NCI-H524 treated with DMSO at 0.1 percent for 48 hours (cell line): ENCODE results near the gene UBE3D.
"Not testable (repeated sequence)": the region's sequence is repeated elsewhere in the genome, so short reads cannot be mapped to it uniquely, and the experiment has no call there.

ENCODE experiments used
- DNase-seq: peaks from one replicate; lab custom pipeline; 2025; lab: John Stamatoyannopoulos, UW

Gene UBE3D

GRCh38 chr6:82978362-82978945, 87.2 kb downstream of the UBE3D start:
- no peak for DNase-seq

DNA sequence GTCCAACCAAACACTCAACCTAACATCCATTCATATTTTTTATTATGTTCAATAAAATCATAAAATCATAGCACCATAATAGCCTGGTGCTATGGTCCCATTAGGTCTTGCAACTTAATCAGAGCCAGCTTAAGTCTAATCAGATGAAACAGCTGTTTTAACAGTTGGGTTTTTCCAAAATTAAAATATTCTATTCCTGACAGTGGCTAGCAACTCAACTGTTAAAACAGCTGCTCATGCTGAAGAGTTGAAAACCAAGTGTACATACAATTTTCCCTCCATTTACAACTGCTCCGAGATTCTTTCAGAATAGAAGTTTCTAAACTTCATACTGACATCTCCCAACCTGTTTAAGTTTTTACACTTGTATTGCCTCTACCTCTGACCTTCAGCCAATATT, 89.5 kb downstream of the UBE3D start:
- peak; percentile 27 for DNase-seq

DNA sequence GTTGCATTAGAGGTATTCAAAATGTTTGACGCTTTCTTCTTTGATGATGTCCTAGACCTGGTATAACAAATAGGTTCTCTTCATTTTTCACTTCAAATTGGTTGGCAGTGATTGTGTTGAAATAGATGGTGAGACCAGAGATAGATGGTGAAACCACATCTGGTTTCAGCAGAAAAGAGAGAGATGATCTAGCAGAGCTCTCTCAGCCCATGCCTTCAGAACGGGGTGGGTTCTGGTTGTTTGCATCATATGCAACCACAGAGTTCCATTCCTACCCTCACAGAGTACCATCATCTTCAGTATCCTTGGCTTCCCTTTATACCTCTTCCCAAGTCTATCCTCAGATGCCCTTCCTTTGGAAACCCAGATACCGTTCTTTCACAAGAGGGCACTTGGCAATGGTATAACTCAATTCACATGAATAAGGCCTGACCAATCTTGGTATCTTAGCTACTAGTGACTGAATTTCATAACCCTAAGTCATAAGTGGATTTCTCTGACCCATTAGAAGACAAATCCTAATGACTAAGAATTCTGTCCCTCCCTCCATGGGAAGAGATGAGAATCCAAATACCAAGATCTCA, 93.7 kb downstream of the UBE3D start:
- DNase-seq, result no peak

DNA sequence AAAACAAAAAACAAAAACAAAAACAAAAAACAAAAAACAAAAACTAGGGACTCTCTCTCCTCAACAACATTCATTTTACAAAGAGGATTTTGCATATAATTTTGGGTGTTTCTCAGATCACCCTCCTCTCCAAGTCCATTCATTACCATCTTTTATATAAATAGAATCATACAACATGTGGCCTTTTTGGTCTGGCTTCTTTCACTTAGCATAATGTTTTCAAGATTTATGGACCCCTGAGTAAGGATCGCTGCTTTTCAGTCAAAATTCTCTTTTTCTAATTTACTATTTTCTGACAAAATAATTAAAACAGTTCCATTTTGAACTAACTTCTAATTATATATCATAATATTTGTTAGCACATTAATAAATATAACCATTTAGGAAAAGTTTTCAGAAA, 94.8 kb downstream of the UBE3D start:
- no peak for DNase-seq

GRCh38 chr6:82968708-82969107, 96.9 kb downstream of the UBE3D start:
- DNase-seq, result no peak

DNA sequence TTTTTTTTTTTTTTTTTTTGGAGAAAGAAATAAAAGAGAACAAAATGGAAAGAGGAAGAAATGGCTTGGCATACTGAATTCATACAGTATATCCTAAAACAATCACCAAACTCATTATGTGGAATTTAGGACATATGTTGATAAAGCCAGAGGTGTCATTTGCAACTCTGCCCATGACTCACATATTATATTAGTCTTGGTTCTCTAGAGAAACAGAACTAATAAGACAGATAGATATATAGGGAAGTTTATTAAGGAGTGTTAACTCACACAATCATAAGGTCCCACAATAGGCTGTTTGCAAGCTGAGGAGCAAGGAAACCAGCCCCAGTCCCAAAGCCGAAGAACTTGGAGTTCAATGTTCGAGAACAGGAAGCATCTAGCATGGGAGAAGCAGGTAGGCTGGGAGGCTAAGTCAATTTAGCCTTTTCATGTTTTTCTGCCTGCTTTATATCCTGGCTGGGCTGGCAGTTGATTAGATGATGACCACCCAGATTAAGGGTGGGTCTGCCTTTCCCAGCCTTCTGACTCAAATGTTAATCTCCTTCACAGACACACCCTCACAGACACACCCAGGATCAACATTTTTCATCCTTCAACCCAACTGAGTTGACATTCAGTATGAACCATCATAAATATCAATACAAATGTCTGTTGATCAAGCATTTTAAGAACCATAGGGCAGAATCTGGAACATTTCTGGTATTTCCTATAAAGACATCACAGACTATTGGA, 102.3 kb downstream of the UBE3D start:
- no peak for DNase-seq

GRCh38 chr6:82959385-82959941, 106.2 kb downstream of the UBE3D start:
- DNase-seq, result no peak

GRCh38 chr6:82958551-82958950, 107.1 kb downstream of the UBE3D start:
- no peak for DNase-seq

GRCh38 chr6:82957868-82958245, 107.8 kb downstream of the UBE3D start:
- DNase-seq, result no peak

DNA sequence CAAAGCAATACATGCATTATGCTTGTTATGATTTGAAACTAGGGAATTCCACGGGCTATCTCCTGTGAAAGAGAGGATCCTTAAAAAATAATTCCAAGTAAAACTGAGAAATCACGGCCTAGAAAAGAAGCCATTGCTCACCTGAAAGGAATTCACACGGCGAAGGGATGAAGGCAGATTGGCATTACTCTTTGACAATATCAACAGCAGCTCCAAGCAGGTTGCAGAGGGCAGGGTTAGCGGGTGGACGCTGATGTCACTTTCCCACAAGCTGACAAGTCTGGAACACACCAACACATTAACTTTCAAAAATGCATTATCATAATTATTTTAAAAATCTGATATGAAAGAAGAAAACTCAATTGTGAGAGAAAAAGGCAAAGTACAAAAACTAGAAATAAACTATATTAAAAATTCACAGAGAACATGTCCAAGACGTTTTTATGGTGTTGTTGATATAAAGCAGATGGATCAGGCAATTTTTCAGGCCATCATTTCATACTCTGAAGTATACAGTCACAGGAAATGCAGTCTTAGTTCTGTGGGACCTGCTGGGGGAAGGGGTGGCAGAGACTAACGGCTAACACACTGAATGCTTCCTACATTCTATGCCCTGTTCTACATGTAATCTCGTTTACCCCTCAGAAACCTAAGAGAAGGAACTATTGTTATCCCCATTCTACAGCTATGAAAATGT, 108.3 kb downstream of the UBE3D start:
- no peak for DNase-seq

DNA sequence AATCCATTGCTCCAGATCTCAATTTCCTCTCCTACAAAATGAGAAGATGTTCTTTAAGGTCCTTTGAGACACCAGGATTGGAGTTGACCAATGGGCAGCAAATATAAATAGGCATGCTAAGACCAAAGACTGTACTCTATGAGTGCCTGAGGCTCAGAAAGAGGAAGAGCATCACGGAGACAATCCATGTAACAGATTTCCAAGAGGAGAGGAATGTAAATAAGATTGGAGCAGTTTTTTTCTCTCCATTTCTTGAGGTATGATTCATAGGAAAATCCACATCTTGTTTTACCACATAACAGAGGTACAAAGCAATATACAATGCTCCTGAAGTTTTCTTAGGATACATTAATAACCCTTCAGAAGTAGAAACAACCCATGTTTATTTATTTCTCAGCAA, 109.8 kb downstream of the UBE3D start:
- DNase-seq, result no peak

GRCh38 chr6:82954937-82955577, 110.6 kb downstream of the UBE3D start:
- DNase-seq, result no peak

DNA sequence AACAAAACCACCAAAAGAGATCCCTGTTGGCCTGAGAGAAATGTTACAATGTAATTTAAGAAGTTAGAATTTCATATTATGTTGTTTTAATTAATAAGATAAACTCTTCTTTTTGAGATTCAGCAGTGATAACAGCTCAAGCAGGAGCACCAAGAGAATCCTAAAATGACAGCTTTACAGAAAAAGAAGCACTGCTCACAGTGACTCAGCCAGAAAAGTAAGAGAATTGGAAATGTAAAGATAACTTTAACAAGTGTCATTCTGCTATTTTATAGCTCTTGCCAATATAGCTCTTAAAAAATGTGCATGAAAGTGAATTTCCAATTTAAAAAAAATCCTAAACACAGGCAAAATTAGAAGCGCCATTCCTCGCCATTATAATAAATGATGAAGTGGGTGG, 111.3 kb downstream of the UBE3D start:
- no peak for DNase-seq

- DNase-seq, result no peak
These were observed 111.8 kb downstream of the UBE3D start for GRCh38 chr6:82953871-82954270.

GRCh38 chr6:82951935-82952334, 113.7 kb downstream of the UBE3D start:
- DNase-seq, result no peak

- no peak for DNase-seq
These were observed 114.3 kb downstream of the UBE3D start for GRCh38 chr6:82951389-82951788.

- not testable (repeated sequence) for DNase-seq
These were observed 134.7 kb downstream of the UBE3D start for GRCh38 chr6:82930915-82931314.

DNA sequence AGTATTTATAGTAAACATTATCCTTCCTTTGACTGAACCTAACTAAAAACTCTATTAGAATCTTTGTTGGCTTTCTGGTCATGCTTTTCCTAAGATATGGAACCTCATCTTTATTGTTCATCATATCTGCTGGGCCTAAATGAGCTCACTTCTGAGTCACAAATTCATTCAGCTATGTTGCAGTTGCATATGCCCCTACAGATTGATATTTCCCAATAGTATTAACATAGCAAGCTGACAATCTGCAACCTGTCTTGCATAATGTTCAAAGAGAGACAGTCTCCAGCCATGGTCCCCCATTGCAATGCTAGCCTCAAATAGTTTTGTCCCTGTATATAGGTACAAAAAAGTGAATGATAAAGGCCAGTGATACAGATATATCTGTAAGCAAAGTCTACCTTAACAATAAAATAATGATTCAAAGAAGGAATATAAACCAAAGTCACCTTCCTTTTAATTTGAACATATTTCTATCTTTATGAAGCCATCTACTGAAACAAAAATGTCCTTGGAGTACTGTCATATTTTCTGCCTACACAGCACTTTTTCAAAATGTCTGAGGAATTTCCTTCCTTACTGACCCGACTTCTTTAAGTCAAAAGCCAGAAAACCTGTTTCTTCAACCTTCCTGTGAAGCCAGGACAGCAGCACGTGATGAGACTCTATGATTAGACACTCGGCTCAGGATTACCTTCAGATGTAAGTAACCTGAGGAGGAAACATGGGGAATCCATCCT, 140.7 kb downstream of the UBE3D start:
- DNase-seq, result no peak

DNA sequence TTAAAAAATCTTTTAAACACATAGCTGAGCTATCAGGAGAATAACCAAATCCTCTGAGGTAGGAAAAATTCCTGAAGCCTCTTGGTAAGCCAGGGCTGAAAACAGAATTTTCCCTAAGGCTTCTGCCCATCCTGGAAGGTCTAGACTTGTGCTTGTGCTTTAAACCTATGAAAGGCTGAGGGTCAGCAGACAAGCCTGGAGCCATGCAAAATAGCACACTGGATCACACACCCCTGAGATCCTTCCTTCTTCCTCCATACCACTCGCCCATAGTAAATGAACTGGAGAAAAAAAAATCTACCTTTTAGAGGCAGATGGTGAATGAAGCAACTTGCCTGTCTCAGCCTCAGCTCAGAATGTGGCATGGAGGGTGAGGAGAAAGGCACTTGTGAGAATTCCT, 144.4 kb downstream of the UBE3D start:
- DNase-seq, result no peak

DNA sequence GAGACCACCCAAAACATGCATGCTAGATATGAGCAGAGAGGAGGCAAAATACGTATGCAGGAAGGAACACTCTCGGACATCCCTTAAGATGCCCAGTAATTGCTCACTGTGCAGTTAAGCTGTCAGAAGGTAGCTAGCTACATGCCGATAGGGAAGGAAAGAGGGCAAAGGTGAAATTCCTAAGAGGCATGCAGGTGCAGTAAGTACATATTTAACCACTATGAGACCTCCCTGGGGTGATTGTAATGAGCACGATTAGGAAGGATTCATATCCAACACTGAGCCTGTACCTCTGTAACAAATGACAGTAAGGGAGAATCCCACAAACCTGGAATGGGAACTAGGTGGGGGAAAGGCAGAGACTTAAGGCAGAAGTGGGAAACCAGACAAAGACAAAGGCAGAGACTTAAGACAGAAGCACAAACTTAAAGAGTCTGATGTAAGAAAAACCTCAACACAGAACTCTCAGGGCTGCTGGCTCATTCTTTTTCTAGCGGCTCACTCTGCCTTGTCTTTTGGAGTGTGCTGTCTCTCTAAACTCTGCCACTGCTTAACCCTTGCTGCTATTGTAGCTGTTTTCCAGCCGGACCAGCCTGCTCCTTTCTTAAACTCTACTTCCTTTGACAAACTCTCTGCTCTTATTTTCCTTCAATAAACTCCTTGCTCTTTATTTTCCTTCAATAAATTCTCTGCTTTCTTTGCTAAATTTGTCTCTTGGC, 148.1 kb downstream of the UBE3D start:
- no peak for DNase-seq

- DNase-seq, result no peak
These were observed 150.0 kb downstream of the UBE3D start for GRCh38 chr6:82915666-82916065.
